NCI-H82 treated with DMSO at 0.1 percent for 48 hours (cell line): ENCODE measurements around the gene CLDND1.
"Not testable (repeated sequence)": the region's sequence is repeated elsewhere in the genome, so short reads cannot be mapped to it uniquely, and the experiment has no call there.

Experiments used
- DNase-seq: peaks from one replicate; lab custom pipeline; 2025; ENCODE audit not compliant: unreplicated experiment; lab: John Stamatoyannopoulos, UW

The CLDND1 gene

GRCh38 chr3:98522544-98523281 lies at the start of gene CLDND1:
Gene CLDND1, minus strand, starts transcription at chr3:98522902. Its CDS starts 1,478 bp downstream, at chr3:98521424.
- DNase-seq = peak; percentile 97

- no peak for DNase-seq
Observed at GRCh38 chr3:98568402-98568801, 45.7 kb upstream of the CLDND1 start.

- DNase-seq = no peak
Observed at GRCh38 chr3:98567666-98568270, 45.1 kb upstream of the CLDND1 start.

- no peak for DNase-seq
Observed at GRCh38 chr3:98565843-98566242, 43.1 kb upstream of the CLDND1 start.

- no peak for DNase-seq
Observed at GRCh38 chr3:98565237-98565643, 42.5 kb upstream of the CLDND1 start.

GRCh38 chr3:98564282-98565005 lies 41.7 kb upstream of the CLDND1 start:
- no peak for DNase-seq

- DNase-seq = no peak
Observed at GRCh38 chr3:98563661-98564281, 41.1 kb upstream of the CLDND1 start.

- no peak for DNase-seq
Observed at GRCh38 chr3:98561727-98562521, 39.2 kb upstream of the CLDND1 start.

- DNase-seq = no peak
Observed at GRCh38 chr3:98560911-98561310, 38.2 kb upstream of the CLDND1 start.

GRCh38 chr3:98559769-98560168 lies 37.1 kb upstream of the CLDND1 start:
- not testable (repeated sequence) for DNase-seq

GRCh38 chr3:98558100-98558827 lies 35.6 kb upstream of the CLDND1 start:
- no peak for DNase-seq

GRCh38 chr3:98557324-98558010 lies 34.8 kb upstream of the CLDND1 start:
- no peak for DNase-seq

- DNase-seq = no peak
Observed at GRCh38 chr3:98556164-98557130, 33.7 kb upstream of the CLDND1 start.

GRCh38 chr3:98555025-98555379 lies 32.3 kb upstream of the CLDND1 start:
- DNase-seq = no peak

GRCh38 chr3:98554580-98554979 lies 31.9 kb upstream of the CLDND1 start:
- no peak for DNase-seq

- no peak for DNase-seq
Observed at GRCh38 chr3:98553753-98554152, 31.1 kb upstream of the CLDND1 start.

- DNase-seq = no peak
Observed at GRCh38 chr3:98553021-98553563, 30.4 kb upstream of the CLDND1 start.
